Subcutaneous adipose tissue (tissue), 1 donor: ENCODE data around the gene C17orf114.

Experiments used
- TF ChIP-seq, protein P1 (sequence below): fragments of 450-650 bp; IDR thresholded peaks from one replicate; pipeline ENCODE4 v1.5.1; 2016; ENCODE audit warnings: low read depth, mild to moderate bottlenecking, control low read depth, antibody characterized with exemption, moderate library complexity

The C17orf114 gene

DNA sequence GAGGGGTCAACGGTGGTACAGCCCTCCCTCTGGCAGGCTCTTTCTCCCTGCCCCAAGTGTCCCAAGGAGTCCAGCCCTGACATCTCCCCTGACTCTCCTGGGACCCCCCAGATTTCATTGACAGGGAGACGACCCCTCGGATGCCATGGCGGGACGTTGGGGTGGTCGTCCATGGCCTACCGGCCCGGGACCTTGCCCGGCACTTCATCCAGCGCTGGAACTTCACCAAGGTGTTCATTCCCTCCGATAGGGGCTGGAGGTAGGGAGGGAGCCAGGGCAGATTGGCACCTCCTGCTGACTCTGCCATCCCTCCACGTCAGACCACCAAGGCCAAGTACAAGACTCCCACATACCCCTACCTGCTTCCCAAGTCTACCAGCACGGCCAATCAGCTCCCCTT lies 14.7 kb upstream of the C17orf114 start:
- TF ChIP-seq, protein P1, sequence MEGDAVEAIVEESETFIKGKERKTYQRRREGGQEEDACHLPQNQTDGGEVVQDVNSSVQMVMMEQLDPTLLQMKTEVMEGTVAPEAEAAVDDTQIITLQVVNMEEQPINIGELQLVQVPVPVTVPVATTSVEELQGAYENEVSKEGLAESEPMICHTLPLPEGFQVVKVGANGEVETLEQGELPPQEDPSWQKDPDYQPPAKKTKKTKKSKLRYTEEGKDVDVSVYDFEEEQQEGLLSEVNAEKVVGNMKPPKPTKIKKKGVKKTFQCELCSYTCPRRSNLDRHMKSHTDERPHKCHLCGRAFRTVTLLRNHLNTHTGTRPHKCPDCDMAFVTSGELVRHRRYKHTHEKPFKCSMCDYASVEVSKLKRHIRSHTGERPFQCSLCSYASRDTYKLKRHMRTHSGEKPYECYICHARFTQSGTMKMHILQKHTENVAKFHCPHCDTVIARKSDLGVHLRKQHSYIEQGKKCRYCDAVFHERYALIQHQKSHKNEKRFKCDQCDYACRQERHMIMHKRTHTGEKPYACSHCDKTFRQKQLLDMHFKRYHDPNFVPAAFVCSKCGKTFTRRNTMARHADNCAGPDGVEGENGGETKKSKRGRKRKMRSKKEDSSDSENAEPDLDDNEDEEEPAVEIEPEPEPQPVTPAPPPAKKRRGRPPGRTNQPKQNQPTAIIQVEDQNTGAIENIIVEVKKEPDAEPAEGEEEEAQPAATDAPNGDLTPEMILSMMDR, result no peak

DNA sequence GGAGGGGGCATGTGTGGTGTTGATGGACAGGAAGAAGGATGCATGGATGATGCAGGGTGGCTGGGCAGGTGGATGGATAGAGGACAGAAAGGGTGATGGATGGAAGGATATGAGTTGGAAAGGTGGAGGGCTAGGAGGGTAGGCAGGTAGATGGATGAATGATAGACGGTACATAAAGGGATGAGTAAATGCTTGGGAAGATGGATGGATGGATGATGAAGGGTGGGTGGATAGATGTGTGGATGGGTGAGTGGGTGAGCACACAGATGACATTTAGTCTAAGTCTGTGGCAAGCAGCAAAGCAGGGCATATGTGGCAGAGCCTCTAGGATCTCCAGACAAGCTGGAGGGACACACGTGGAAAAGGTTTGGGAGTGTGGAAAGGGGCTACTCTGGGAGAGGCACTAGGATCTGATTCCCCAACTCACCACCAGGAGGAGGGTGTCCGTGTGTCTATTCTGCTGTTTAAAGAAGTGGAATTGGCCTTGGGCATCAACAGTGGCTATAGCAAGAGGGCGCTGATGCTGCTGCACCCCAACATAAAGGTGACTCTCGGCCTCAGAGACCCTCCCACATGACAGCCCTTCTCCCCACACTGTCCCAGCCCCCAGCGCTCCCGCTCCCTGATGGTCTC lies 13.0 kb upstream of the C17orf114 start:
- TF ChIP-seq, protein P1, result no peak

DNA sequence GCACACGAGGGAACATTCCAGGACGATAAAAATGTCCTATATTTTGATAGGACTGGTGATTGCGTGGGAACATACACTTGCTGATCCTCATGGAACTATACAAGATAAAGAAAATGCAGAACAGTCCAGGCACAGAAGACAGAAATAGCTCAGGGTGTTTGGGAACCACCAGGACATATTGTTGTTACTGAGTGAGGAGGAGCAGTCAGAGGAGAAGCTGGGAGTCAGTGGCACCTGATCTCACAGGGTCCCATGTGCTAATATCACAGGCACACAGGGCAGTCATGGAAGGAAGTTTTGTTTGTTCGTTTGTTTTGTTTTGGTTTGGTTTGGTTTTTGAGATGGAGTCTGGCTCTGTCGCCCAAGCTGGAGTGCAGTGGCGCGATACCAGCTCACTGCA lies 10.6 kb upstream of the C17orf114 start:
- TF ChIP-seq, protein P1, result no peak

GRCh38 chr17:4811471-4811870 lies 9.3 kb upstream of the C17orf114 start:
- TF ChIP-seq, protein P1, result no peak

GRCh38 chr17:4810696-4811290 lies 8.7 kb upstream of the C17orf114 start:
- TF ChIP-seq, protein P1, result no peak

DNA sequence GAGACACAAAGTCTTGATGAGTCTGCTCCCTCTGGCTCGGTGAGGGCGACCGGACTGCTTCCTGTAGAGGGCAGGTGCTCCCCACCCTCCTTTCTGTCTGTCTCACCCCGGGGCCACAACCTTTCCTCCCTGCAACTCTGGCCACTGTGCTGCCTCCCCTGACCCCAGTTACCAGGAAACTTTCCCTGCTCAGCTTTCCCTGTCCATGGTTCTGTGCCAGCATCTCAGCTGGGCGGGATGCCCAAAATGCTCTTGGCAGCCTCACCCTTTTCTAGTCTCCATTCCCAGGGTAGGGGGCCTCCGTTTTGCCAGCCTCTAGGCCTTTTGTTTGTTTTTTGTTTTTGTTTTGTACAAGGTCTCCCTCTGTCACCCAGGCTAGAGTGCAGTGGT lies 6.2 kb upstream of the C17orf114 start:
- TF ChIP-seq, protein P1, result no peak

DNA sequence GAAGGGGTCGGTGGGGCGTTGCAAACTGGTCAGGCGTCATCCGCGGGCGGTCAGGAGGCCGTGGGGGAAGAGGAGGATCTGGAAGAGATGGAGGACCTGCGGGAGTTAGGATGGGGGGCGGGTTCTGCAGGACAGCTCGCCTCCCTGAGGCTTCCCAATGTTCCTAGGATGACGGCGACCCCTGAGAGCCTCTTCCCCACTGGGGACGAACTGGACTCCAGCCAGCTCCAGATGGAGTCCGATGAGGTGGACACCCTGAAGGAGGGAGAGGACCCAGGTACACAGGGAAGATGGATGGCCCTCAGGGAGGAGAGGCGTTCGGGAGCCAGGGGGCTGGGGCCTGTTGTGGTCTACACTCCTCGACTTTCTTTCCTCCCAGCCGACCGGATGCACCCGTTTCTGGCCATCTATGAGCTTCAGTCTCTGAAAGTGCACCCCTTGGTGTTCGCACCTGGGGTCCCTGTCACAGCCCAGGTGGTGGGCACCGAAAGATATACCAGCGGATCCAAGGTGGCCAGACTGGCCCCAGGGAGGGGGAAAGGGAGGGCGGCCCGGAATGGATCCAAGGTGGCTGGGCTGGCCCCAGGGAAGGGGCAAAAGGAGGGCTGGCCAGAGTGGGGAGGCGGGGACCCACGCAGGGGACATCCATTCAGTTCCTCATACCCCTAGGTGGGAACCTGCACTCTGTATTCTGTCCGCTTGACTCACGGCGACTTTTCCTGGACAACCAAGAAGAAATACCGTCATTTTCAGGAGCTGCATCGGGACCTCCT lies 5.7 kb upstream of the C17orf114 start:
- TF ChIP-seq, protein P1, result no peak
